ENCODE data around the gene XPC. TPM values are rescaled to one million over a fixed set of nuclear protein-coding genes. Genes with fewer than 3 reads are reported as not detected.

XPC gene
- total RNA-seq, 2 donors from 2014 or later = 33.2 to 34.9 TPM

DNA sequence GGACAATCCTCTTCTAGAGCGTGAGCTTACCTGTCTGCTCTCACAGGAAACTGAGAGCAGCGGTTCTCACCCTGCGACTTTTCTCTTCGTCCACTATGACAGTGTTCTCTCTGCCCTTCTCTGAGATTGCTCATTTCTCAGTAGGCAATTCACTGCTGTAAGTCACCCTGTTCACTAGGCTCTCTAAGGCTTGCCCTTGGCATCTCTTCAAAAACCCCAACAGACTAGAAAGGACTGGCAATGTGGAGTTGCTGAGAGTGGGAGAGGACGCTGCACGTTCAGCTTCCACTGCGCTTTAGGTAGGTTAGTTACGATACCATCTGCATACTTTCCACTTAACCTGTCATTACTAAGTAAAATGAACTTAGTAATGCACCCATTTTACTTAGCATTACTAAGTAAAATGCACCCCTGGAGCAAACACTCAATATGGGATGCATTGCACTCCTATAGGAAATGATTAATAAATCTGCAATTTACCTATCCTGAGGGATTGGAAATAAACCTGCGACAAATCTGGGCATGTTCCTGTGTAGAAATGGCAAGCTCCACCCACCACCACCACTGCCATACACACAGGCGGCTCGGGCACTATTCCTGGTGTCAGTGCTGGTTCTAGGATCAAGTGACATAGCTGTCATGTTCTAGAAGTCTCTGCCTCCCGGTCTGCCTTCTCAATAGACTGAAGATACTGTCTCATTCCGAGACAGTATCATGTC, 21.4 kb downstream of the XPC start:
- Histone ChIP-seq H3K36me3 (replicated peaks in 1 of 2; ENCODE audit: insufficient read depth in 1 of 2, low read depth in 2 of 2) (peaks cover 11 to 45% of the 10 kb centered on the region in 2 donors), H3K9me3 (peaks cover 0 to 5% (median 0%) of the 10 kb centered on the region in 3 donors), H3K27ac (no peak overlapping the region), H3K27me3 (no peaks in the 10 kb centered on the region), H3K4me3 (no peak overlapping the region), H3K4me1 (no peaks in the 10 kb centered on the region)
- TF ChIP-seq POLR2A (IDR thresholded peaks at IDR 0.05) = no peak
- TF ChIP-seq, protein P1, sequence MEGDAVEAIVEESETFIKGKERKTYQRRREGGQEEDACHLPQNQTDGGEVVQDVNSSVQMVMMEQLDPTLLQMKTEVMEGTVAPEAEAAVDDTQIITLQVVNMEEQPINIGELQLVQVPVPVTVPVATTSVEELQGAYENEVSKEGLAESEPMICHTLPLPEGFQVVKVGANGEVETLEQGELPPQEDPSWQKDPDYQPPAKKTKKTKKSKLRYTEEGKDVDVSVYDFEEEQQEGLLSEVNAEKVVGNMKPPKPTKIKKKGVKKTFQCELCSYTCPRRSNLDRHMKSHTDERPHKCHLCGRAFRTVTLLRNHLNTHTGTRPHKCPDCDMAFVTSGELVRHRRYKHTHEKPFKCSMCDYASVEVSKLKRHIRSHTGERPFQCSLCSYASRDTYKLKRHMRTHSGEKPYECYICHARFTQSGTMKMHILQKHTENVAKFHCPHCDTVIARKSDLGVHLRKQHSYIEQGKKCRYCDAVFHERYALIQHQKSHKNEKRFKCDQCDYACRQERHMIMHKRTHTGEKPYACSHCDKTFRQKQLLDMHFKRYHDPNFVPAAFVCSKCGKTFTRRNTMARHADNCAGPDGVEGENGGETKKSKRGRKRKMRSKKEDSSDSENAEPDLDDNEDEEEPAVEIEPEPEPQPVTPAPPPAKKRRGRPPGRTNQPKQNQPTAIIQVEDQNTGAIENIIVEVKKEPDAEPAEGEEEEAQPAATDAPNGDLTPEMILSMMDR (IDR thresholded peaks at IDR 0.05) = no peak
- DNase-seq (no peak), ATAC-seq (no peak)
- 95 to 97% methylated on average over 13 of the region's 13 CpGs for WGBS, 2 donors
- intact Hi-C loops (cut with DNase I) = no loop called here

DNA sequence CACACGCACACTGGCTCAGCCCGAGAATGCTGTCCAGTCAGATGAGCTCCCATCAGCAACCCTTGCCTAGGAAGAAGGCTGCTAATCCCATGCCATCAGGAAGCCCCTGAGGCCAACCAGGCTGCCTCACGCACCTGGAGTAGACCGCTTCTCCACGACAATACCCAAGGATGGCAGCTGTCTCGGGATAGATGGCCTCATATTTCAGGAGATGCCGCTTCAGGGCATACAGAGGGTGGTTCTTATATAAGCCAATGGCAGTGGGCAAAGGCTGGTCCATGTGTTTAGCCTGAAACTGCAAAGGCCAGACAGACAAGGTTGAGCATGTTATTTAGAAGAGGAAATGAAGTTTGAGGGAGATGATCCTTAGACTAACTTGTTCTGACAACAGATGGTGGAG, 22.2 kb downstream of the XPC start:
- 92 to 97% methylated on average over 7 of the region's 7 CpGs for WGBS, 2 donors
- TF ChIP-seq, protein P1 (IDR thresholded peaks at IDR 0.05) = no peak
- no peak for TF ChIP-seq POLR2A (IDR thresholded peaks at IDR 0.05)
- intact Hi-C loops (cut with DNase I) = no loop called here

DNA sequence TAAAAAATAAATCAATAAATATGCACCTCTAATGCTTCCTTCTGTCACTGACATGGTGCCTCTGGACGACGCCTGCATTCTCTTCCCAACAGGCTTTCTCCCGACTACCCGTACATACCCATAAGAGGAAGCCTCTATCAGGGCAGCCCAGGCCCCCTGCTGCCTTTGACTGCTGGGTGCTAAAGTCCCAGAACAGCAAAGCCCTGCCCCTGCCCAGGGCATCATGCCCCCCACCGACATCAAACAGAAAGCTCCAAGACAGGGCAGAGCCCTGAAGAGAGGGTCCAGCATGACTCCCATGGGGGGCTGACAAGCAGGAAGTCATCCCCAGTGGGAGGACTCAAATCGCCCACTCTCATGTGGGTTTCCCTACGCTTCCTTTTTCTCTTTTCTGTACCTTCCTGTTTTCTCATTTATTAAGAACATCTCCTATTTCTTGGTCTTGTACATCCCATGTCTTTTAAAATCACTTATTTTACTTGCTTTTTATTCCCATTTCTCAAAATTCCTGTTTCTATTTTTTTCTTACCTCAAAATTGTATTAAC, 23.4 kb downstream of the XPC start:
- Histone ChIP-seq H3K27me3 (no peaks in the 10 kb centered on the region), H3K9me3 (no peaks in the 10 kb centered on the region), H3K4me3 (no peak overlapping the region), H3K36me3 (replicated peaks in 1 of 2; ENCODE audit: insufficient read depth in 1 of 2, low read depth in 2 of 2) (peaks cover 11 to 37% of the 10 kb centered on the region in 2 donors), H3K27ac (no peak overlapping the region), H3K4me1 (no peaks in the 10 kb centered on the region)
- intact Hi-C loops (cut with DNase I) = no loop called here
- WGBS, 2 donors = 86 to 90% methylated on average over 7 of the region's 7 CpGs
- ATAC-seq = no peak
- DNase-seq = no peak
- TF ChIP-seq, protein P1 (IDR thresholded peaks at IDR 0.05) = no peak
- no peak for TF ChIP-seq POLR2A (IDR thresholded peaks at IDR 0.05)

More for the DNA sequence above, 22.2 kb downstream of the XPC start:
- Histone ChIP-seq H3K4me1 (no peaks in the 10 kb centered on the region), H3K4me3 (no peak overlapping the region), H3K27ac (no peak overlapping the region), H3K27me3 (no peaks in the 10 kb centered on the region), H3K9me3 (no peaks in the 10 kb centered on the region), H3K36me3 (replicated peaks in 1 of 2; ENCODE audit: insufficient read depth in 1 of 2, low read depth in 2 of 2) (peaks cover 11 to 42% of the 10 kb centered on the region in 2 donors)
- DNase-seq (no peak), ATAC-seq (no peak)

DNA sequence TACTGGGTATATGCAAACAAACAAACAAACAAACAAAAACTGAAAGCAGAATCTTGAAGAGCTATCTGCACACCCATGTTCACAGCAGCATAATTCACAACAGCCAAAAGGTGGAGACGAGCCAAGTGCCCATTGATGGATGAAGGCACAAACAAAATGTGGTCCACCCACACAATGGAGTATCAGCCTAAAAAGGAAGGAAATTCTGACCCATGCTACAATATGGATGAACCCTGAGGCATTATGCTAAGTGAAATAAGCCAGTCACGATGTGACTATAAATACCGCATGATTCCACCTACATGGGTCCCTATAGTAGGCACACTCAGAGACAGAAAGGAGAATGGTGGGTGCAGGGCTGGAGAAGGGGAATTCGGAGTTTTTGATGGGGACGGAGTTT, 24.1 kb downstream of the XPC start:
- DNase-seq = no peak
- Histone ChIP-seq H3K27me3 (no peaks in the 10 kb centered on the region), H3K36me3 (replicated peaks in 1 of 2; ENCODE audit: insufficient read depth in 1 of 2, low read depth in 2 of 2) (peaks cover 5 to 33% of the 10 kb centered on the region in 2 donors), H3K4me3 (no peak overlapping the region), H3K9me3 (no peaks in the 10 kb centered on the region), H3K4me1 (no peaks in the 10 kb centered on the region), H3K27ac (no peak overlapping the region)
- no peak for ATAC-seq
- 86 to 91% methylated on average over 5 of the region's 5 CpGs for WGBS, 2 donors
- TF ChIP-seq, protein P1 (IDR thresholded peaks at IDR 0.05) = no peak
- intact Hi-C loops (cut with DNase I) = no loop called here

DNA sequence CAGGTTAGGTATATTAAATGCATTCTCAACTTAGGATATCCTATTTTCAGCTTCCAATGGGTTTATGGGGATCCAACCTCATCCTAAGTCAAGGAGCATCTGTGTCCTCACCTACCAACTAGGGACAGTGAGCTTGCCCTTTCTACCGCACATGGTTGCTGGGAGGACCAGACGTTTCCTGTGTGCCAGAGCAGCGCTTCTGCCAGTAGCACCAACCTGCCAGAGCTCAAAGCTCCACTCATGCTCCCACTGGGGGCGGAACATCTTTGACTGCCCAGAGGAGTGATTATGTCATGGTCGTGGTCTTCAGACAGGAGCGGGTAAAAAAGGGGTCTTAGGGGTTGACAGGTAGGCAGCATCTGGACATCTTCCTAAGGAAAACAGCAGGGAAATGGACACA, 24.7 kb downstream of the XPC start:
- H3K4me1 ChIP-seq = no peaks in the 10 kb centered on the region
- DNase-seq (no peak), ATAC-seq (no peak)
- no peak for TF ChIP-seq POLR2A (IDR thresholded peaks at IDR 0.05)
- TF ChIP-seq, protein P1 (IDR thresholded peaks at IDR 0.05) = no peak
- H3K27ac ChIP-seq = no peak overlapping the region
- no peaks in the 10 kb centered on the region for H3K9me3 ChIP-seq
- intact Hi-C loops (cut with DNase I) = no loop called here
- WGBS, 2 donors = 92 to 97% methylated on average over 6 of the region's 6 CpGs
- H3K4me3 ChIP-seq = no peak overlapping the region
- H3K27me3 ChIP-seq = no peaks in the 10 kb centered on the region
- H3K36me3 ChIP-seq (replicated peaks in 1 of 2; ENCODE audit: insufficient read depth in 1 of 2, low read depth in 2 of 2) = peaks cover 0 to 29% of the 10 kb centered on the region in 2 donors
